Measurements from ENCODE around the gene LATS2. TPM values are rescaled to one million over a fixed set of nuclear protein-coding genes. Genes with fewer than 3 reads are reported as not detected.
A peak's percentile ranks its signal among the peaks of the same experiment; 100 is the strongest.
"Not testable (repeated sequence)": the region's sequence is repeated elsewhere in the genome, so short reads cannot be mapped to it uniquely, and the experiment has no call there.

LATS2 gene
- total RNA-seq, 1 donor from 2014 or later, result 17.8 TPM

GRCh38 chr13:20945952-20946383, 115.4 kb downstream of the LATS2 start:
- Mint-ChIP-seq H3K27ac (no peak overlapping the region), H3K9me3 (no peaks in the 10 kb centered on the region)
- DNase-seq (ENCODE audit: extremely low spot score, unreplicated experiment), result no peak

GRCh38 chr13:20942938-20943559, 118.3 kb downstream of the LATS2 start:
- no peak for DNase-seq (ENCODE audit: extremely low spot score, unreplicated experiment)
- TF ChIP-seq CTCF (conservative IDR thresholded peaks at IDR 0.05), result no peak
- peaks cover 37% of the 10 kb centered on the region for H3K27me3 Mint-ChIP-seq
- H3K9me3 Mint-ChIP-seq, result no peaks in the 10 kb centered on the region
- H3K36me3 Mint-ChIP-seq, result no peaks in the 10 kb centered on the region
- H3K4me1 Mint-ChIP-seq (ENCODE audit: unreplicated experiment), result peaks cover 7% of the 10 kb centered on the region
- peak overlapping the region; percentile 61 for H3K27ac Mint-ChIP-seq
- no peak overlapping the region for H3K4me3 Mint-ChIP-seq

More at GRCh38 chr13:20945952-20946383, 115.4 kb downstream of the LATS2 start:
- H3K27me3 Mint-ChIP-seq, result peaks cover 50% of the 10 kb centered on the region
- no peak for TF ChIP-seq CTCF (conservative IDR thresholded peaks at IDR 0.05)
- no peaks in the 10 kb centered on the region for H3K36me3 Mint-ChIP-seq
- peaks cover 7% of the 10 kb centered on the region for H3K4me1 Mint-ChIP-seq (ENCODE audit: unreplicated experiment)
- peak overlapping the region; percentile 34 for H3K4me3 Mint-ChIP-seq

- H3K4me1 Mint-ChIP-seq (ENCODE audit: unreplicated experiment); H3K9me3 Mint-ChIP-seq; DNase-seq (ENCODE audit: extremely low spot score, unreplicated experiment); H3K4me3 Mint-ChIP-seq; H3K36me3 Mint-ChIP-seq: not testable (repeated sequence)
- Mint-ChIP-seq H3K27ac (peak overlapping the region; percentile 44), H3K27me3 (peaks cover 17% of the 10 kb centered on the region)
Measured at GRCh38 chr13:20940511-20940910, 120.9 kb downstream of the LATS2 start.

- no peak for TF ChIP-seq CTCF (conservative IDR thresholded peaks at IDR 0.05)
- peaks cover 7% of the 10 kb centered on the region for H3K4me1 Mint-ChIP-seq (ENCODE audit: unreplicated experiment)
- peaks cover 13% of the 10 kb centered on the region for H3K27me3 Mint-ChIP-seq
- H3K9me3 Mint-ChIP-seq, result no peaks in the 10 kb centered on the region
- no peak overlapping the region for H3K4me3 Mint-ChIP-seq
- DNase-seq (ENCODE audit: extremely low spot score, unreplicated experiment), result no peak
- no peaks in the 10 kb centered on the region for H3K36me3 Mint-ChIP-seq
- peak overlapping the region; percentile 44 for H3K27ac Mint-ChIP-seq
Measured at GRCh38 chr13:20940083-20940482, 121.3 kb downstream of the LATS2 start.

- Mint-ChIP-seq H3K27ac (peak overlapping the region; percentile 44), H3K4me1 (ENCODE audit: unreplicated experiment) (peaks cover 7% of the 10 kb centered on the region), H3K4me3 (no peak overlapping the region), H3K27me3 (peaks cover 9% of the 10 kb centered on the region), H3K9me3 (no peaks in the 10 kb centered on the region), H3K36me3 (no peaks in the 10 kb centered on the region)
- no peak for TF ChIP-seq CTCF (conservative IDR thresholded peaks at IDR 0.05)
- no peak for DNase-seq (ENCODE audit: extremely low spot score, unreplicated experiment)
Measured at GRCh38 chr13:20939662-20940061, 121.7 kb downstream of the LATS2 start.

GRCh38 chr13:20938302-20938701, 123.1 kb downstream of the LATS2 start:
- Mint-ChIP-seq H3K36me3 (no peaks in the 10 kb centered on the region), H3K27me3 (peaks cover under 1% of the 10 kb centered on the region), H3K4me1 (ENCODE audit: unreplicated experiment) (peaks cover 2% of the 10 kb centered on the region), H3K27ac (no peak overlapping the region), H3K4me3 (no peak overlapping the region), H3K9me3 (no peaks in the 10 kb centered on the region)
- no peak for DNase-seq (ENCODE audit: extremely low spot score, unreplicated experiment)
- TF ChIP-seq CTCF (conservative IDR thresholded peaks at IDR 0.05), result no peak

All from type B pancreatic cell (in vitro differentiated cells).